ENCODE measurements around the gene TSHZ2. TPM values are rescaled to one million over a fixed set of nuclear protein-coding genes. Genes with fewer than 3 reads are reported as not detected.

TSHZ2 gene
- total and polyA plus RNA-seq, 2 donors (not counting 3 experiments of a cell fraction or from before 2014, with no cell fraction given), result not detected

- no peak overlapping the region for H2AFZ ChIP-seq (ENCODE audit: low read depth, low read length)
- no peaks in the 10 kb centered on the region for H3K4me1 ChIP-seq (ENCODE audit: control insufficient read depth, extremely low read depth, insufficient read depth, low read length)
- no peak for TF ChIP-seq MYC (IDR thresholded peaks at IDR 0.05; ENCODE audit: low read depth, low read length)
- TF ChIP-seq GATA2 (IDR thresholded peaks at IDR 0.05; ENCODE audit: insufficient read depth, insufficient read length, low read depth, low read length), result no peak
- TF ChIP-seq JUN (IDR thresholded peaks at IDR 0.05; ENCODE audit: borderline replicate concordance, insufficient read depth, insufficient read length, low read depth), result no peak
- no peak for TF ChIP-seq POLR2A (IDR thresholded peaks at IDR 0.05; ENCODE audit: low read depth, low read length)
- dilution Hi-C loops (cut with MboI; ENCODE audit: extremely low pct_ligation_motif_present, low sequenced_read_pairs), result no loop called here
- no peaks in the 10 kb centered on the region for H3K9me1 ChIP-seq (replicated peaks; ENCODE audit: control insufficient read depth, extremely low read depth, insufficient read depth, low read length)
- no peaks in the 10 kb centered on the region for H3K79me2 ChIP-seq (ENCODE audit: control insufficient read depth, insufficient read depth, low read length)
- ChIA-PET POLR2A (no interaction called here), CTCF (no interaction called here)
- no TSS peak for BruUV-seq (replicated peaks)
- no peak for FAIRE-seq
- no peak overlapping the region for H3K9ac ChIP-seq (replicated peaks; ENCODE audit: extremely low read depth, insufficient read depth, low read length)
- H3K4me3 ChIP-seq (replicated peaks in 1 of 3; ENCODE audit: insufficient read depth in 1 of 3, low read depth in 1 of 3, low read length in 3 of 3), result no peak overlapping the region
- no peaks in the 10 kb centered on the region for H3K9me3 ChIP-seq (replicated peaks; ENCODE audit: control insufficient read depth, insufficient read depth, low read length)
- H3K4me2 ChIP-seq (ENCODE audit: insufficient read depth, low read length), result no peak overlapping the region
- intact Hi-C loops (cut with micrococcal nuclease), result no loop called here
- H3K36me3 ChIP-seq (ENCODE audit: control insufficient read depth in 2 of 2, extremely low read depth in 1 of 2, insufficient read depth in 2 of 2, low read length in 2 of 2), result no peaks in the 10 kb centered on the region
- DNase-seq (ENCODE audit: low read depth, low spot score), result no peak
- H3K27ac ChIP-seq (ENCODE audit: insufficient read depth, low read depth, low read length), result no peak overlapping the region
- H4K20me1 ChIP-seq (replicated peaks; ENCODE audit: control insufficient read depth, extremely low read depth, insufficient read depth, low read length), result no peaks in the 10 kb centered on the region
- no peaks in the 10 kb centered on the region for H3K27me3 ChIP-seq (ENCODE audit: control insufficient read depth in 2 of 2, insufficient read depth in 2 of 2, low read length in 2 of 2)
These were observed 298.7 kb downstream of the TSHZ2 start for GRCh38 chr20:53270792-53271375.

- no peak for FAIRE-seq
- CTCF ChIA-PET, result no interaction called here
These were observed 302.2 kb downstream of the TSHZ2 start for GRCh38 chr20:53274365-53274764.

More at GRCh38 chr20:53274365-53274764, 302.2 kb downstream of the TSHZ2 start:
- H3K4me2 ChIP-seq (ENCODE audit: insufficient read depth, low read length), result no peak overlapping the region
- H3K27me3 ChIP-seq (ENCODE audit: control insufficient read depth in 2 of 2, insufficient read depth in 2 of 2, low read length in 2 of 2), result no peaks in the 10 kb centered on the region
- H3K79me2 ChIP-seq (ENCODE audit: control insufficient read depth, insufficient read depth, low read length), result no peaks in the 10 kb centered on the region
- H3K4me1 ChIP-seq (ENCODE audit: control insufficient read depth, extremely low read depth, insufficient read depth, low read length), result no peaks in the 10 kb centered on the region
- no peak overlapping the region for H2AFZ ChIP-seq (ENCODE audit: low read depth, low read length)
- no peaks in the 10 kb centered on the region for H4K20me1 ChIP-seq (replicated peaks; ENCODE audit: control insufficient read depth, extremely low read depth, insufficient read depth, low read length)
- no peaks in the 10 kb centered on the region for H3K9me1 ChIP-seq (replicated peaks; ENCODE audit: control insufficient read depth, extremely low read depth, insufficient read depth, low read length)
- dilution Hi-C loops (cut with MboI; ENCODE audit: extremely low pct_ligation_motif_present, low sequenced_read_pairs) (no loop called here), intact Hi-C loops (cut with micrococcal nuclease) (no loop called here)
- no peaks in the 10 kb centered on the region for H3K9me3 ChIP-seq (replicated peaks; ENCODE audit: control insufficient read depth, insufficient read depth, low read length)
- no peaks in the 10 kb centered on the region for H3K36me3 ChIP-seq (ENCODE audit: control insufficient read depth in 2 of 2, extremely low read depth in 1 of 2, insufficient read depth in 2 of 2, low read length in 2 of 2)
- no peak overlapping the region for H3K4me3 ChIP-seq (replicated peaks in 1 of 3; ENCODE audit: insufficient read depth in 1 of 3, low read depth in 1 of 3, low read length in 3 of 3)
- DNase-seq (ENCODE audit: low read depth, low spot score), result no peak
- TF ChIP-seq POLR2A (IDR thresholded peaks at IDR 0.05; ENCODE audit: low read depth, low read length) (no peak), GATA2 (IDR thresholded peaks at IDR 0.05; ENCODE audit: insufficient read depth, insufficient read length, low read depth, low read length) (no peak), FOS (IDR thresholded peaks at IDR 0.05; ENCODE audit: borderline replicate concordance, insufficient read depth, low read length) (no peak)
- H3K27ac ChIP-seq (ENCODE audit: insufficient read depth, low read depth, low read length), result no peak overlapping the region
- POLR2A ChIA-PET, result no interaction called here
- no TSS peak for BruUV-seq (replicated peaks)
- H3K9ac ChIP-seq (replicated peaks; ENCODE audit: extremely low read depth, insufficient read depth, low read length), result no peak overlapping the region
